Measurements from ENCODE around the gene CDX1. TPM values are rescaled to one million over a fixed set of nuclear protein-coding genes. Genes with fewer than 3 reads are reported as not detected.

CDX1 gene
- total and polyA plus RNA-seq, 2 of the 8 experiments (the other 6 are each of a cell fraction or from before 2014, with no cell fraction given) = not detected

GRCh38 chr5:150192462-150192861, 25.9 kb downstream of the CDX1 start:
- Histone ChIP-seq H3K79me2 (ENCODE audit: control insufficient read depth in 1 of 2, insufficient read depth in 2 of 2, low read length in 2 of 2) (no peaks in the 10 kb centered on the region), H3K14ac (ENCODE audit: insufficient read length) (no peak overlapping the region), H4K5ac (ENCODE audit: insufficient read length, low read depth, low read length) (no peak overlapping the region), H4K8ac (ENCODE audit: extremely low read depth, insufficient read depth, low read length) (no peak overlapping the region), H3K23ac (ENCODE audit: insufficient read length) (no peak overlapping the region), H3K4me3 (ENCODE audit: extremely low read depth in 1 of 4, insufficient read depth in 2 of 4, low read depth in 3 of 4, low read length in 4 of 4) (no peak overlapping the region), H3K27me3 (replicated peaks in 1 of 4; ENCODE audit: control insufficient read depth in 3 of 4, extremely low read depth in 1 of 4, insufficient read depth in 3 of 4, low read length in 3 of 4) (peaks cover 29 to 51% (median 48%) of the 10 kb centered on the region in 4 experiments), H3K4me1 (replicated peaks in 1 of 4; ENCODE audit: control insufficient read depth in 3 of 4, insufficient read depth in 4 of 4, low read length in 3 of 4) (peaks cover 0 to 14% (median 5%) of the 10 kb centered on the region in 4 experiments; a peak in 5 of 7 replicates), H3K23me2 (ENCODE audit: low read depth, low read length) (peaks cover 6% of the 10 kb centered on the region; the same call in 1 of the 2 replicates), H3K36me3 (ENCODE audit: control insufficient read depth in 2 of 4, insufficient read depth in 4 of 4, low read length in 3 of 4) (no peaks in the 10 kb centered on the region), H2BK120ac (replicated peaks; ENCODE audit: low read depth, low read length) (no peak overlapping the region), H2BK20ac (ENCODE audit: low read length) (no peak overlapping the region), H3K4ac (replicated peaks; ENCODE audit: insufficient read length, low read depth, low read length) (no peak overlapping the region), H3K9me3 (ENCODE audit: insufficient read depth in 2 of 2, low read depth in 1 of 2, low read length in 1 of 2) (no peaks in the 10 kb centered on the region), H3K4me2 (ENCODE audit: insufficient read depth in 1 of 2, low read depth in 2 of 2, low read length in 2 of 2) (no peak overlapping the region), H2AK5ac (ENCODE audit: low read depth, low read length) (no peak overlapping the region), H3K56ac (replicated peaks; ENCODE audit: insufficient read length, low read depth, low read length) (no peak overlapping the region), H3K27ac (ENCODE audit: low read depth, low read length) (no peak overlapping the region), H4K91ac (replicated peaks; ENCODE audit: insufficient read length, low read length) (no peak overlapping the region), H3K18ac (ENCODE audit: extremely low read depth, low read length) (no peak overlapping the region), H4K20me1 (replicated peaks in 1 of 2; ENCODE audit: control insufficient read depth in 1 of 2, insufficient read depth in 2 of 2, low read length in 2 of 2) (peaks cover 1 to 3% of the 10 kb centered on the region in 2 experiments), H2BK12ac (ENCODE audit: low read depth, low read length) (no peak overlapping the region), H3K9ac (replicated peaks in 1 of 4; ENCODE audit: extremely low read depth in 1 of 4, low read depth in 3 of 4, low read length in 3 of 4) (no peak overlapping the region), H2BK5ac (ENCODE audit: low read depth, low read length) (no peak overlapping the region), H2AFZ (ENCODE audit: low read length) (no peak overlapping the region), H3K79me1 (ENCODE audit: low read depth, low read length) (no peaks in the 10 kb centered on the region), H2BK15ac (ENCODE audit: low read length) (no peak overlapping the region)
- 86% methylated on average over 4 of the region's 4 CpGs; no CpG with 5 or more reads in 1 of the 2 experiments for WGBS, 2 experiments (ENCODE audit: extremely low coverage in 1 of 2, insufficient coverage in 1 of 2, insufficient read length in 1 of 2, insufficient replicate concordance in 2 of 2, low coverage in 1 of 2, low lambda C conversion rate in 2 of 2, missing lambda C conversion rate in 1 of 2)
- POLR2A ChIA-PET (ENCODE audit: partially characterized antibody) = interaction anchor here (1.1 to 1.3 kb wide), 2 partner anchors 10 to 14 kb away, joined by 4 to 5 read pairs; no protein-coding TSS in a partner anchor
- DNase-seq (ENCODE audit: low read depth in 1 of 2, low spot score in 2 of 2) = no peak
- no peak for FAIRE-seq
- CTCF ChIA-PET (ENCODE audit: partially characterized antibody) = interaction anchor here (0.7 to 23.7 kb wide), 8 partner anchors 9 to 70 kb away, joined by 3 to 302 read pairs (median 4); no protein-coding TSS in a partner anchor
- no peak for TF ChIP-seq TCF12 (IDR thresholded peaks at IDR 0.05; ENCODE audit: low read depth, low read length)
- no peak for TF ChIP-seq HDAC2 (IDR thresholded peaks at IDR 0.05; ENCODE audit: borderline replicate concordance in 1 of 2, low read depth in 2 of 2, low read length in 2 of 2)
- TF ChIP-seq POLR2A (IDR thresholded peaks at IDR 0.05; ENCODE audit: control extremely low read depth in 1 of 2, low read depth in 2 of 2, low read length in 2 of 2) = no peak
- TF ChIP-seq CHD2 (IDR thresholded peaks at IDR 0.05; ENCODE audit: low read length) = no peak
- TF ChIP-seq RXRA (IDR thresholded peaks at IDR 0.05; ENCODE audit: insufficient read depth, low read depth, low read length) = no peak

Measured in H1 (cell line).